Kidney epithelial cell (primary cell): ENCODE results near the gene PROP1. TPM values are rescaled to one million over a fixed set of nuclear protein-coding genes. Genes with fewer than 3 reads are reported as not detected.

Source experiments
- DNase-seq: peaks from one replicate; pipeline ENCODE4 v3.0.0-alpha.2; 2010; ENCODE audit warnings: low read depth
- H3K27me3 ChIP-seq: 2 replicates; pipeline ENCODE4 v1.6.0; 2011; ENCODE audit warnings: low read length; ENCODE audit not compliant: control insufficient read depth, insufficient read depth
- H3K36me3 ChIP-seq: 2 replicates; pipeline ENCODE4 v1.5.1; 2011; ENCODE audit warnings: low read length; ENCODE audit not compliant: control insufficient read depth, insufficient read depth
- H3K4me3 ChIP-seq: 2 replicates; pipeline ENCODE4 v1.5.1; 2011; ENCODE audit warnings: low read depth, mild to moderate bottlenecking, control low read depth, low read length
- total RNA-seq: library from RNA; depleted of rRNA; stranded (reverse); fragments of >200 nt; gene quantifications from 2 replicates; pipeline ENCODE4 v1.2.3, GENCODE V29; 2015
- TF ChIP-seq, protein P1 (sequence below): IDR thresholded peaks from 2 replicates; pipeline ENCODE4 v1.5.1; 2011; ENCODE audit warnings: mild to moderate bottlenecking, moderate library complexity, low read length, control low read depth, inconsistent platforms; ENCODE audit not compliant: insufficient read depth, poor library complexity, severe bottlenecking

The PROP1 gene
- total RNA-seq, 1 donor from 2014 or later: not detected

DNA sequence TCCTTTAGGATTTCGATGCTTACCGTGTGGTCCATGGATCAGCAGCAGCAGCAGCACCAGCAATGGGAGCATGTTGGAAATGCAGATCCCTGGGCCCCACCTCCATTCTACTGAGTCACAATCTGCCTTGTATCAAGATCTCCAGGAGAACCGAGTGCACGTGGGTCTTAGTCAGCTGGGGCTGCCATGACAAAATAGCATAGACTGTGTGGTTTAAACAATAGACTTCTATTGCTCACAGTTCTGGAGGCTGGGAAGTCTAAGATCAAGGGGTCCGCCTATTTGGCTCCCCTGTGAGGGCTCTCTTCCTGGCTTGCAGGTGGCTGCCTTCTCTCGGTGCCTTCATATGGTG lies 1.3 kb upstream of the PROP1 start:
- no peak for DNase-seq
- no peaks in the 10 kb centered on the region for H3K36me3 ChIP-seq
- no peak overlapping the region for H3K4me3 ChIP-seq

DNA sequence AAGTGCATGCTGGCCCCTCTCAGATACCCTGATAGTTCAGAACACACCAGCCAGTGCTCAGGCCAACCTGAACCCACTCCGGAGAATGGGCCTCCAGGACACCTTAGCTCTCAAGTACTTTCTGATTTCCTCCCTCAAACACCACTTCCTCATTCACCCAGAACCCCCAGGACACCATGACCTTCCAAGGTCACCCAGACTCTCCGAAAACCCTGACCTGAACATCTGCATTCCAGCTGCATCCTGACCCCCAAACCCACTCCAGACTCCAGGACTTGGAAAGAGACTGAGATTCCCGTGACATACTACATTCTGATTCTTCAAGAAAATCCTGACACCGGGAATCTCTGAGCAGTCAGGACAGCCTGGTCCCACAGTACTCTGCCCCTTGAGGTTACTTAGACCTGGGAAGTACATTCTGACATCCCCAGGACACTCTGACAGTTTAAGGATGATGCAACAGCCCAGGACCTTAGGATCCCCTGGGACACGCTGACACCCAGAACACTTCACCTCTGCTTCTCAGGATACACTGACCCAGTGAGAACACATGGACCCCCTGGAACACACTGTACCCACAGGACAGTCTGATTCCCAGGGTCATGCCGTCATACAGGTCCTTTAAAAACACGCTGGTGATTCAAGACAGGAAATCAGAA lies 747 bp upstream of the PROP1 start:
- Histone ChIP-seq H3K36me3 (no peaks in the 10 kb centered on the region), H3K27me3 (peaks cover 6% of the 10 kb centered on the region), H3K4me3 (no peak overlapping the region)
- TF ChIP-seq, protein P1, sequence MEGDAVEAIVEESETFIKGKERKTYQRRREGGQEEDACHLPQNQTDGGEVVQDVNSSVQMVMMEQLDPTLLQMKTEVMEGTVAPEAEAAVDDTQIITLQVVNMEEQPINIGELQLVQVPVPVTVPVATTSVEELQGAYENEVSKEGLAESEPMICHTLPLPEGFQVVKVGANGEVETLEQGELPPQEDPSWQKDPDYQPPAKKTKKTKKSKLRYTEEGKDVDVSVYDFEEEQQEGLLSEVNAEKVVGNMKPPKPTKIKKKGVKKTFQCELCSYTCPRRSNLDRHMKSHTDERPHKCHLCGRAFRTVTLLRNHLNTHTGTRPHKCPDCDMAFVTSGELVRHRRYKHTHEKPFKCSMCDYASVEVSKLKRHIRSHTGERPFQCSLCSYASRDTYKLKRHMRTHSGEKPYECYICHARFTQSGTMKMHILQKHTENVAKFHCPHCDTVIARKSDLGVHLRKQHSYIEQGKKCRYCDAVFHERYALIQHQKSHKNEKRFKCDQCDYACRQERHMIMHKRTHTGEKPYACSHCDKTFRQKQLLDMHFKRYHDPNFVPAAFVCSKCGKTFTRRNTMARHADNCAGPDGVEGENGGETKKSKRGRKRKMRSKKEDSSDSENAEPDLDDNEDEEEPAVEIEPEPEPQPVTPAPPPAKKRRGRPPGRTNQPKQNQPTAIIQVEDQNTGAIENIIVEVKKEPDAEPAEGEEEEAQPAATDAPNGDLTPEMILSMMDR: no peak
- DNase-seq: no peak

More for the DNA sequence above, 1.3 kb upstream of the PROP1 start:
- H3K27me3 ChIP-seq: peaks cover 6% of the 10 kb centered on the region
- TF ChIP-seq, protein P1: no peak

DNA sequence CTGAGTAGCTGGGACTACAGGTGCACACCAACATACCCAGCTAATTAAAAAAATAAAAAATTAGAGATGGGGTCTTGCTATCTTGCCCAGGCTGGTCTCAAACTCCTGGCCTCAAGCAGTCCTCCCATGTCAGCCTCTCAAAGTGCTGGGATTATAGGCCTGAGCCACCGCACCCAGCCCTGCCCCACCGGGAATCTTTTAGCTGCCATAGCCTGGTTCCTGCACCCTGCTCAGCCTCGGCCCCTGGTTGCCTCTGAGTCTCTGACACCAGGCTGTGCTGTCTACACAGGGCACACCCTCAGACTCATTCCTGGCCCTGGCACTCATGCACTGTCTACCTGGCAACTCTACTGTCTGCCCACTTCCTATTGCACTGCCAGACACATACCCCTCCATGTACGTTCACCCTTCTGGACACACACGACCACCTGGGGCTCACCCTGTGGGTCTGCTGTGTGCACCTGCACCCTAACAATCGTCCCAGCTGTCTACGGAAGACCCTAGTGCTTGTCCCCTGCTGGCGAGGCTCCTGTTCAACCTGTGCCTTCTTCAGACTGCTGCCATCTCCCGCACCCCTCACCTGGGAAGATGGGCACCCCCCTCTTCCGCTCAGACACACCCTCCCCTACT lies 1.4 kb downstream of the PROP1 start:
- TF ChIP-seq, protein P1: no peak
- Histone ChIP-seq H3K27me3 (peaks cover 4% of the 10 kb centered on the region), H3K36me3 (no peaks in the 10 kb centered on the region), H3K4me3 (no peak overlapping the region)
- no peak for DNase-seq

GRCh38 chr5:177994063-177994462 lies 2.0 kb downstream of the PROP1 start:
- no peak for DNase-seq
- H3K4me3 ChIP-seq: no peak overlapping the region
- no peaks in the 10 kb centered on the region for H3K36me3 ChIP-seq
- TF ChIP-seq, protein P1: no peak
- peaks cover 4% of the 10 kb centered on the region for H3K27me3 ChIP-seq

DNA sequence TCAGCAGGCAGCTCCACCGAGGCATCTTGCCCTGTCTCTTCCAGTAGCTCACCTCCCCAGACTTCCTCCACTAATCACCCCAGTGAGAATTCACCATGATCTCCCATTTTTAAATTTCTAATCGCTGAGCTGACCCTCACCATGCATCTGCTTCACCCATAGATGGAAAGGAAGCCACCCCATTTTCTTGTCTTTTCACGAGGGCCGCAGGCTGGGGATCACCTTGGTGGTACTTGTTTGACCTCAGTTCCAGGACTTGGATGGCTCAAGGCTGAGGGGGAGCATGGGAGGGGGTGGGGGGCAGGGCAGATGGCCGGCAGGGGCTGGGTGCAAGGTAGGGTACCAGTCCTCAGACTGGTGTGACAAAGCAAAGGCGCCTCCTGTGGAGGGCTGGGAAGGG lies 3.6 kb downstream of the PROP1 start:
- no peak for DNase-seq
- TF ChIP-seq, protein P1: no peak
- H3K27me3 ChIP-seq: peaks cover 4% of the 10 kb centered on the region
- H3K4me3 ChIP-seq: no peak overlapping the region
- H3K36me3 ChIP-seq: no peaks in the 10 kb centered on the region
